ENCODE data around the gene GBP6. TPM values are rescaled to one million over a fixed set of nuclear protein-coding genes. Genes with fewer than 3 reads are reported as not detected.
"Not testable (repeated sequence)": the region's sequence is repeated elsewhere in the genome, so short reads cannot be mapped to it uniquely, and the experiment has no call there.

Gene GBP6
- total RNA-seq, 1 donor: 0.21 TPM

DNA sequence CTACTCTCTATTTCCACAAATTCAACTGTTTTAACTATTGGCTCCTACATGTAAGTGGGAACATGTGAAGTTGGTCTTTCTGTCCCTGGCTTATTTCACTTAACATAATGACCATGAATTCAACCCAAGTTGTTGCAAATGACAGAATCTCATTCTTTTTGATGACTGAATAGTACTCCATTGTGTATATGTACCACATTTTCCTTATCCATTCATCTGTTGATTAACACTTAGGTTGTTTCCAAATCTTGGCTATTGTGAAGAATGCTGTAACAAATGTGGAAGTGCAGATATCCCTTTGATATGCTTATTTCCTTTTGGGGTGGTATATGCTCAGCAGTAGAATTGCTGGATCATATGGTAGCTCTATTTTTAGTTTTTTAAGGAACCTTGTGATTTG, 33.0 kb downstream of the GBP6 start:
- Histone ChIP-seq H3K9me3 (ENCODE audit: low read depth, low read length) (no peaks in the 10 kb centered on the region), H3K4me1 (ENCODE audit: insufficient read depth, low read length) (no peaks in the 10 kb centered on the region), H3K27me3 (ENCODE audit: insufficient read depth, low read length) (no peaks in the 10 kb centered on the region), H3K4me3 (ENCODE audit: low read length) (no peak overlapping the region)

DNA sequence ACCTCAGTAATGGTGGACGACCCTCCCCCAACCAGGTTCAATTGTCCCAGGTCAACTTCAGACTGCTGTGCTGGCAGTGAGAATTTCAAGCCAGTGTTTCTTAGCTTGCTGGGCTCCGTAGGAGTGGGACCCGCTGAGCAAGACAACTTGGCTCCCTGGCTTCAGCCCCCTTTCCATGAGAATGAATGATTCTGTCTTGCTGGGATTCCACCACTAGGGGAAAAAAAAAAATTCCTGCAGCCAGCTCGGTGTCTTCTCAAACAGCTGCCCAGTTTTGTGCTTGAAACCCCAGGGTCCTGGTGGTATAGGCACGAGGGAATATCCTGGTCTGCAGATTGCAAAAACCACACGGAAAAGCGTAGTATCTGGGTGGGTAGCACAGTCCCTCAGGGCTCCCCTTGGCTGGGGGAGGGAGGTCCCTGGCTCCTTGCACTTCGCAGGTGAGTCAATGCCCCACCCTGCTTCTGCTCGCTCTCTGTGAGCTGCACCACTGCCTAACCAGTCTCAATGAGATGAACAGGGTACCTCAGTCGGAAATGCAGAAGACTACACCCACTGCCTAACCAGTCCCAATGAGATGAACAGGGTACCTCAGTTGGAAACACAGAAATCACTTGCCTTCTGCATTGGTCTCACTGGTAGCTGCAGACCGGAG, 41.5 kb downstream of the GBP6 start:
- no peaks in the 10 kb centered on the region for H3K9me3 ChIP-seq (ENCODE audit: low read depth, low read length)
- peaks cover 10% of the 10 kb centered on the region for H3K4me1 ChIP-seq (ENCODE audit: insufficient read depth, low read length)
- H3K4me3 ChIP-seq (ENCODE audit: low read length): no peak overlapping the region
- H3K27me3 ChIP-seq (ENCODE audit: insufficient read depth, low read length): no peaks in the 10 kb centered on the region

DNA sequence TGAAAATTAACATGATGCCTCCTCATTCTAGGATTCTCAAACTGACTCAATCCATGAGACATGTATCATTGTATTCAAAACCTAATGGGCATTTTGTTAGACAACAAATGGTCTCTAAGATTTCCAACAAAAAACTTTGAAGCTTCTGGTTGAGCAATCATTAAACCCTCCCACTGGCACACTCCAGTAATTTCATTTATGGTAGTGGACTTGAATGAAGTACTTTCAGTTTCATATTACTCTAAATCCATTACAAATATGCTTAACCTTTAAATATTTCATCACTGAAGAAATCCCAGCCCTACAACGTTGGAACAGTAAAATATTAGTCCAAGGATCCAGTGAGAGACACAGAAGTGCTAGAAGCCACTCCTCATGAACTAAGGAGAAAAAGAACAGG, 43.5 kb downstream of the GBP6 start:
- peak overlapping the region; percentile 17 for H3K4me3 ChIP-seq (ENCODE audit: low read length)
- no peaks in the 10 kb centered on the region for H3K27me3 ChIP-seq (ENCODE audit: insufficient read depth, low read length)
- no peaks in the 10 kb centered on the region for H3K9me3 ChIP-seq (ENCODE audit: low read depth, low read length)
- H3K4me1 ChIP-seq (ENCODE audit: insufficient read depth, low read length): peaks cover 10% of the 10 kb centered on the region

DNA sequence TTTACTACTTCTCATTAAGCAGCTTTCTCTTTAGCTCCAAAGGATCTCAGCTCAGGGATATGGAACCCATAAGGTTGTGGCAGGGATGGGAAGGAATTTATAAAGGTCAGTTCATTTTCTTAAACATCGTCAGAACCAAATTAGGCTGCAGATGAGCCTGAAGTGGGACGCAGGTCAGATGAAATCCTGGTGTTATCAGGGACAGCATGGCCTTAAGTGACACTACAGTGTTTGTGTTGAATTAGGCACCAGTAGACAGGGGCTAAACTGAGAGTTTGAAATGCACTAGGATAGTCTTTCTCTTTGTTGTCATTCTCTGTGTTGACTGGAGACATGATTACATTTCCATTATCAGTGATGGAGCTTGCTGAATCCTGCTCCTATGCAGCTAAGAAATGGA, 43.9 kb downstream of the GBP6 start:
- Histone ChIP-seq H3K4me1 (ENCODE audit: insufficient read depth, low read length) (peaks cover 10% of the 10 kb centered on the region), H3K4me3 (ENCODE audit: low read length) (peak overlapping the region; percentile 17)
- not testable (repeated sequence) for H3K27me3 ChIP-seq (ENCODE audit: insufficient read depth, low read length); H3K9me3 ChIP-seq (ENCODE audit: low read depth, low read length)

DNA sequence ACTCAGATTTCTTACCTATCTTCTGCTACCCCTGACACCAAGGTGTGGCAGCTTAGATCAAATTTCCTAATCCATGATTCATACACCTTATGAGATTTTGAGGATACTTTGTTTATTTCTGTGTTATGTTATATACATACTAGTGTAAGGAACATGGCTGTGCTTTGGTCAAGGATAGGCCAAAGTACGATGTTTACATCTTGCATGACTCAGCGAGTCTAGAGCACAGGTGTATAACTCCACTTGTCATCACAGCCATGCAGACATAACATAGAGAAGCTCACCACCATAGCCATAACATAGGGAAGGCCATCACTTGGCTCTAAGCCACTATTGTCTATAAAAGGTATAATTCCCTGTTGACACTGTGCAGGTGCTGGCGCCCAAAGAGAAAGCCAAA, 61.2 kb downstream of the GBP6 start:
- no peaks in the 10 kb centered on the region for H3K27me3 ChIP-seq (ENCODE audit: insufficient read depth, low read length)
- no peaks in the 10 kb centered on the region for H3K9me3 ChIP-seq (ENCODE audit: low read depth, low read length)
- no peaks in the 10 kb centered on the region for H3K4me1 ChIP-seq (ENCODE audit: insufficient read depth, low read length)
- no peak overlapping the region for H3K4me3 ChIP-seq (ENCODE audit: low read length)

DNA sequence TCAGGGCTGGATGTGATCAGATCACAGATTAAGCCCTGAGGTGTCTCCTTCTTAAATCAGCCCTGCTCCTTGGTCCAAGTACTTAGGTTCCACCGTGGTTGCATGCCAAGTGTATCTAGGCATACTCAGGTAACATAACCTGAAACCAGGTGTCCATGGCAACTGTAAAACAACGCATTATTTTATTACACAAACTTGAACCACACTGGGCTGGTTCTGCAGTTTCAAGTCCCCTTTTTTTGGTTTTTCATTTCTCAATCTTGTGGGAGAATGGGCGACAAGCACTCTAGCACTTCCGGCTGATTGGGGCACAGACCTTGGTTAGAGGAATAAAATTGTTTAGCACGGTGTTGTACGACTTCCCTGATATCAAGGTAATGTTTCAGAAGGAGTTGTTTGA, 65.2 kb downstream of the GBP6 start:
- Histone ChIP-seq H3K27me3 (ENCODE audit: insufficient read depth, low read length) (no peaks in the 10 kb centered on the region), H3K9me3 (ENCODE audit: low read depth, low read length) (no peaks in the 10 kb centered on the region), H3K4me1 (ENCODE audit: insufficient read depth, low read length) (no peaks in the 10 kb centered on the region), H3K4me3 (ENCODE audit: low read length) (no peak overlapping the region)

DNA sequence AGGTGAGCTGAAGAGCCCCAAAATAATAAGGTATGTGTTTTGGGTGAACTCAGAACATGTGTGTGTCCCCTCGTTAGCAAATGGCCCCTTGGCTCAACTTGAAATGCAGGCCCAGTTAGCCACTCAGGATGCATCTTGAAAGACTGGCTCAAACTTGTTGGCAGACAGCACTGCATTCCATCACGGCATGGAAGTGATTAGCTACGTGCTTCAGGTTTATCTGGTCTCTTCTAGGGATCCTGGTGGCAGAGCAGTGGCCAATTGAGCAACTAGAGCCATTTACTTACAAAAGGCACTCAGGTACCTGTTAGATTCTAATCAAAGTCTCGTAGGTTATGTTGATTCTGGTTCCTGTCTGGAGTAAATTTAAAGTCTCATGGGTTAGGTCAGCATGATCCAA, 65.8 kb downstream of the GBP6 start:
- H3K27me3 ChIP-seq (ENCODE audit: insufficient read depth, low read length); H3K9me3 ChIP-seq (ENCODE audit: low read depth, low read length); H3K4me3 ChIP-seq (ENCODE audit: low read length); H3K4me1 ChIP-seq (ENCODE audit: insufficient read depth, low read length): not testable (repeated sequence)

DNA sequence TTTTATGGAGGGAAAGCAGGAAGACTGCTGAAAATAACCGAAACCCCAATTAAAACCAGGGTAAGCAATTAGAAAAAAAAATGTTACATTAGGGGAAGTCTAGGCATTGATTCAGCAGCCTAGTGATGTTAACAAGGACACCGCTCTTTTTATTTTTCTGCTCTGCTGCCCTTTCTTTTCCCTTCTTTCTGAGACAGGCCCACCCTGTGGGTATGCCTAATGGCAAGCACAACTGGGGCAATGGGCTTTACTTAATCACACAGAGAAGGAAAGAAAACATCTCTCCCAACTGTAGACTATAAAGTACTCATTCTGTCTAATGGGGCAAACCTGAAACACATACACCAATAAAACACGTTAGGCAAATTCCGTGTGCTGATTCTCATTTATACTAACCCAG, 69.6 kb downstream of the GBP6 start:
- H3K9me3 ChIP-seq (ENCODE audit: low read depth, low read length): no peaks in the 10 kb centered on the region
- H3K27me3 ChIP-seq (ENCODE audit: insufficient read depth, low read length): no peaks in the 10 kb centered on the region
- H3K4me3 ChIP-seq (ENCODE audit: low read length): no peak overlapping the region
- H3K4me1 ChIP-seq (ENCODE audit: insufficient read depth, low read length): no peaks in the 10 kb centered on the region

DNA sequence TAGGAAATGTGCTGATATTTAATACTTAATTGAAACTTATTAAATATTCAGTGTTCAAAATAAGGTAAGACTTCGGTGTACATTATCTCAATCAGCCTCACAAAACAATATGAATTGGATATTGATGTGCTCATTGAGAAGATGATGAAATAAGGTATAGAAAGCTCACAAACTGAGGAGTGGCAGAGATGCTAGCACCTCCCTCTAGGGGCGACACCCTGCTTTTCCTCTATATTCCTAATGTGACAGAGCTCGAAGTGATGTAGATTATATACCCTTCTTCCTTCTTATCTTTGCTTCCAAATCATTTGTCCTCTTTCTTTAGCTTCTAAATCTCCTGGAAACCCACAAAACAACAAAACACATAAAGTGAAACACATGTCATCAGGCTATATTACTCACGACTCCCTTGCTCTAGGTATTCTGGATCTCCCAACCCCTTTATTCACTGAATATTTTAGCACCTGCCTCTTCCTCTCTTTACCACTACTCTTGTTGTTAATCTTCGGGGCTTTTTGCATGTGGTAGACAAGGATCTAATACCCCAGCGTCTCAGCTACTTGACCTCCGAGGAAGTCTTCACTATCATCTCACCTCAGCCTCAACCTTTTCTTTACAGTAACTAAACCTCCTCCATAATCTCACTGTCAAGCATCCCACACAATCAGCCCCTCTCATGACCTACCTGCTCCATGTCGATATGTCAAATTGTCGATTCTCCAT, 70.4 kb downstream of the GBP6 start:
- not testable (repeated sequence) for H3K4me3 ChIP-seq (ENCODE audit: low read length); H3K4me1 ChIP-seq (ENCODE audit: insufficient read depth, low read length); H3K9me3 ChIP-seq (ENCODE audit: low read depth, low read length); H3K27me3 ChIP-seq (ENCODE audit: insufficient read depth, low read length)

Other genes with a start within 250 kb of the GBP6 start
- gene GBP2, start 237.9 kb upstream of the GBP6 start, total RNA-seq: 161 TPM
- not detected for gene GBP7, start 188.1 kb upstream of the GBP6 start, total RNA-seq
- 21.8 TPM for gene GBP4, start 165.1 kb upstream of the GBP6 start, total RNA-seq
- gene GBP5, start 91.2 kb upstream of the GBP6 start, total RNA-seq: 62.4 TPM
- gene LRRC8B, start 160.8 kb downstream of the GBP6 start, total RNA-seq: 25.3 TPM

Data from mononuclear cell (primary cell).